Measurements from ENCODE around the gene RARB.

GRCh38 chr3:25507811-25508210 lies 79.7 kb downstream of the RARB start:
- TF ChIP-seq CTCF (CRISPR knock-in tag; IDR thresholded peaks at IDR 0.05) (no peak), ZNF609 (CRISPR knock-in tag; IDR thresholded peaks at IDR 0.05; ENCODE audit: borderline replicate concordance) (no peak), CEBPB (IDR thresholded peaks at IDR 0.05; ENCODE audit: borderline replicate concordance, low read depth, low read length) (no peak), ZNF709 (CRISPR knock-in tag; IDR thresholded peaks at IDR 0.05) (no peak), HHEX (CRISPR knock-in tag; IDR thresholded peaks at IDR 0.05) (no peak), POLR2AphosphoS5 (IDR thresholded peaks at IDR 0.05; ENCODE audit: low read depth, low read length) (no peak), EZH2 (conservative IDR thresholded peaks at IDR 0.05; ENCODE audit: low read depth, low read length) (no peak), IKZF1 (IDR thresholded peaks at IDR 0.05) (no peak), CREBL2 (CRISPR knock-in tag; IDR thresholded peaks at IDR 0.05; ENCODE audit: borderline replicate concordance) (no peak), ISX (CRISPR knock-in tag; conservative IDR thresholded peaks at IDR 0.05) (no peak), MAX (IDR thresholded peaks at IDR 0.05) (no peak), HCFC1 (IDR thresholded peaks at IDR 0.05; ENCODE audit: low read depth, low read length) (no peak), ZNF737 (CRISPR knock-in tag; IDR thresholded peaks at IDR 0.05; ENCODE audit: borderline replicate concordance) (no peak), ZSCAN5A (CRISPR knock-in tag; IDR thresholded peaks at IDR 0.05; ENCODE audit: borderline replicate concordance) (no peak)

All from HepG2 (cell line).